GM19193 (cell line): Measurements from ENCODE around the gene VEGFD.

Experiments used
- POLR2A ChIP-seq: IDR thresholded peaks from 4 replicates; pipeline ENCODE4 v1.6.1; 2011; ENCODE audit not compliant: insufficient read depth, insufficient read length; ENCODE audit errors: extremely low read depth

VEGFD gene

GRCh38 chrX:15334561-15334960 is 49.7 kb downstream of the VEGFD start:
- no peak for TF ChIP-seq POLR2A

GRCh38 chrX:15328821-15329220 is 55.4 kb downstream of the VEGFD start:
- no peak for TF ChIP-seq POLR2A

DNA sequence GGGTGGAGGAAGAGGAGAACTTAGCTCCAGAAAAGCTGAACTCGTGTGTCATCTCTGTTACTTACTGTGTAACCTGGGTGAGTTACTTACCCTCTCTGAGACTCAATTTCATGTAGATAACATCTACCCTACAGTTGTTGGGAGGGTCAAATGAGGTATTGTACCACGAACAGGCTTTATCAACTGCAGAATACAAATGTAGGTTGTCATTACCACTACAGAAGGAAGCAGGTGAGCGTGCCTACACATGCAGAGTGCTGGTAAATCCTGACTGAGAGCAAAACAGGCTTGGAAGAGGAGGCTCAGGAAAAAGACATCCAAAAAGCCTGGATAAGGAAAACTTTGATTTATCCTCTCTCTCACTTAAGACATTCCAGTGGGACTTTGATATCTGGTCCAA is 56.1 kb downstream of the VEGFD start:
- TF ChIP-seq POLR2A: no peak

DNA sequence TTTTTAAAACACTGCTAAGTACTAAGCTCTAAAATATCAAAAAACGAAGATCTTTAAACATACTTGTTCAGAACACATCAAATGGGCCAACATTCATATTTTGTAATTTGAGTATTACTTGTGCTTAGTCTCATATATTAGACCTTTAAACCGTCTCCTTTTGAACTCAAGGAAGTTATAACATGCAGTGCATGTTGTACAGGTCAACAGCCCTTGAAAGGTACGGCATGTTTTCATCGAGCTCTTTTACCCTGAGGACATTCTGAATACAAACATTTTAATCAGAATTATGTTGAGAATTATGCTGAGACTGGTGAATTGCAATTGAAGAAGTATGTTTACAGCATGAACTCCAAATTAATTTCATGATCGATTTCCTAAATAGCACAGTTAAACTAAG is 61.7 kb downstream of the VEGFD start:
- TF ChIP-seq POLR2A: no peak

DNA sequence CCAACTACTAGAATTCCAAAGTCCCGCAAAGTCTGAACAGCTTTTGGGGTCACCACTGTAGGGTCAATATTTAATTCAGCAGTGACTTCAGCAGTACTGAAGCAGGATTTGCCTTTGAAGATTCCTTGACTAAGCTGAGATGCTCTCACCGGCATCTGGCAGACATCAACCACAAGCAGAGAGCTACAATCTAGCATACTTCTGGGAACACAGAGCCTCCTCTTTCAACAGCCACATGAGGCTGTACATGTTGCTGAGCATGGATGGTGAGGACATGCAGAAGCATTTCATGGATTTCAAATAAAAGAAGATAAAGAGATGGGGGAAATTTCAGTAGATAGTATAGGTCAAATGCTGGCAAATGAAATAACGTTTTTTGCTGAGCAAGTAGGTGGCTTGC is 62.1 kb downstream of the VEGFD start:
- TF ChIP-seq POLR2A: no peak

DNA sequence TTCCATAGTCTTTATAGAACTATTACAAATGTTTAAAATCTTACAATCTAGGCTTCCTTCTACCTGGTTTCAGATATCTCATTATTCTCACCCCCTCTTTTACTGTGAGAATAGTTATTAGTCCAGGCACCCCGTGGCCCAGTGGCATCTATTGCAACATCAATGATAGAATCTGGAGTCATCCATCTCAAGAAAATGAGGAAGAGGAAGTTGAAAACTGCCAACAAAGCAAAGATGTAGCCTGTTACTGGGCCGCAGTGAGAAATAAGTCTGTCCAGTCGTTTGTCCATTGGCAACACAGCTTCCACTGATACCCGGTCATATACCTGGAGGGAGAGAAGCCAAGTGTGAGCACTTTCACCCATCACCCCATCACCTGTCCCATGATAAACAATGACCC is 62.8 kb downstream of the VEGFD start:
- TF ChIP-seq POLR2A: no peak

GRCh38 chrX:15320297-15320696 is 63.9 kb downstream of the VEGFD start:
- TF ChIP-seq POLR2A: no peak

DNA sequence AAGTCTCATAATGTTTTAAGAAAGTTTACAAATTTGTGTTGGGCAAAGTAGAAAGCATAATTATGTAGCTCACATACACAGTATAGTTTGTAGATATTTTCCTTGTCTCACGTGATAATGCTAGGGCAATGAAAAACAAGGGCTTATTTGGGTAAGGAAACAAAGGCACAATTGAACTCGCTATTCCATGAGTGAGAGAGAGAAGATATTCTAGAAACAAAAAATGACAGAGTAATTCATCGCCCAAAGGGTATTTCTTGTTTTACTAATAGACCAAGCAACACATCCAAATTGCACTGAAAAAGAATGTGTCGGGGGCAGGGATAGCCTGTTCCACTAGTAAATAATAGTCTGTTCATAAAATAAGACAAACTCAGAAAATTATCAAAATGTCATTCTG is 65.1 kb downstream of the VEGFD start:
- no peak for TF ChIP-seq POLR2A

- TF ChIP-seq POLR2A: no peak
These were observed 68.7 kb downstream of the VEGFD start, which contains the start of gene ASB11 for GRCh38 chrX:15315509-15315908. Gene ASB11 (minus strand): TSS chrX:15315640. CDS start chrX:15315605, 35 bp downstream.

- TF ChIP-seq POLR2A: no peak
These were observed 69.7 kb downstream of the VEGFD start for GRCh38 chrX:15314472-15314871.

DNA sequence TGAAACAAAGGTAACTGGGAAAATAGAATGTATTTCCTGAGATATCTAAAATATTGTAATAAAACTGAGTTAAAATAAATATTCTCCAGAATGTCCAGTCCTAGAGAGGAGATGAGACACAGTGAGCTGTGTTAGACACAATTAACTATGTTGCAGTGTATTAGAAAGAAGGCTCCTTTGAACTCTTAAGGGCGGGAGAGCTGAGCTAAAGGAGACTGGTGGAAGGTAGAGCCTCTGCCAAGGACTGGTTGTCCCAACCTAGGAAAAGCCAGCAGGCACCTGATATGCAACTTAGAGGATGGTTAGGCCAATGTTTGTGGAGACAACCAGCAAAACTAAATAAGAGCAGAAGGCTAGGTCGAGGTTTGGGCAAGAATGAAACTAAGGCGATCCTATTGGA is 73.1 kb downstream of the VEGFD start:
- no peak for TF ChIP-seq POLR2A

DNA sequence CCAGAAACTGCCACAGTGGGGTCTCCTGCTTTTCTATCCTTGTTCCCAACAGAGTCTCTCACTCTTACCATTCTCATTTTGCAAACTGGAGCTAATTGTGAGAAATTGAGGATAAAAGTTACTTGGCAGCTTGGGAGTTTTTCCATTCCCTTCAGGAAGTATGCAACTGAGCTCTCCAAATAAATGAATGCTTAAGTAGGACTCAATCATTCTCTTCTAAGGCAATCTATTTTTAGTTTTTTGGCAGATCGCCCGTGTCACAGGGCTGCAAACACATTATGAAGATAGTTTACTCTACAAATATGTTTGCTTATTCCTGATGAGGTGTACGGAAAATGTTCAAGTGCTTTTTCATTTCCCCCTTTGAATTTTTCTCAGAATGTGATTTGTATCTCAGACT is 74.1 kb downstream of the VEGFD start:
- no peak for TF ChIP-seq POLR2A

DNA sequence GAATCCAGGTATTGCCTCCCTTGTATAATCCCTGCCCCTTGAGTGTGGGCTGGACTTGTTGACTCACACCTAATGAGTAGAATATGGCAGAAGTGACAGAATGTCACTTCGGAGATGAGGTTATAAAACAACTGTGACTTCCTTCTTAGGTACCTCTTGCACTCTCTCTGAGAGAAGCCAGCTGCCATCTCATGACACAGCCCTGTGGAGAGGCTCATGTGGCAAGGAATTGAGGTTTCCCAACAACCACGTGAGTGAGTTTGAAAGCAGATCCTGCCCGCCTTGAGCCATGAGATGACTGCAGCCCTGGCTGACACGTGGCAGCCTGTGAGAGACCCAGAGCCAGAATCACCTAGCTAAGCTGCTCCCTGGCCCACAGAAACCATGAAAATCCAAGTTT is 82.3 kb downstream of the VEGFD start:
- TF ChIP-seq POLR2A: no peak

DNA sequence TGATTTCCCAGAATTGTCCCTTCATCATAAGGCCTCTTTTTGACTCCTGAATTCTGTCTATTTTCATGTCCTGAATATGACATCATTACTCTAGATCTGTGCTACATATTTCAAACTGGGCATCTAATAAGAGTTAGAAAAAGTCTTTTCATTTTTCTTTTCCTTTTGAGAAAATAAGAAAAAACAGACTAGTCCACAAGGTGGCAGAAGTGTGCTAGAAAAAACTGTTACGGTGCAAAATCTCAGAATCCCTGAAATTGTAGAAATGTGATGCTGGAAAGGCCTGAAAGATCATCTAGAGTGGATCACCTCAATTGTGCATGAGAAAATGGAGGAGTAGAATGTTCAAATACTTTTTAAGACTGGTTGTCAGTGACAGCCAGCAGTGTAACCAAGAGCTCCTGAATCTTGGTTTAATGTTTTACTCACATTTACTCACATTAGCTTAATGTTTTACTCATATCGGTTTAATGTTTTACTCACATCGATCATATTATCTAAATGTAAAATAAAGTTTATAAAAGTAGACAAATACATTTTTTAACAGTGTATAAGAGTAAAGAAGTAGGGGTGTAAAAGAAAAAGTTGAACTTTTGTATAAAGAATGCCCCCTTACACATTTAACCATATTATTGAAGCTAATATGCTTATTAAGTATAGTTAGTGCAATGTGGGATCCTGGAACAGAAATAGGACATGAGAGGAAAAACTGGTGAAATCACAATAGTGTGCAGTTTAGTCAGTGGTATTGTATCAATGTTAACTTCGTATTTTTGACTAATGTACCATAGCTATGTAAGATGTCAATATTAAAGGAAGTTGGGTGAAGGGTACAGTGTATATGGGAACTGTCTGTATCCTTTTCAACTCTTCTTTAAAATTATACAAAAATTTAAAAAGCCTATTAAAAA is 84.0 kb downstream of the VEGFD start:
- no peak for TF ChIP-seq POLR2A

DNA sequence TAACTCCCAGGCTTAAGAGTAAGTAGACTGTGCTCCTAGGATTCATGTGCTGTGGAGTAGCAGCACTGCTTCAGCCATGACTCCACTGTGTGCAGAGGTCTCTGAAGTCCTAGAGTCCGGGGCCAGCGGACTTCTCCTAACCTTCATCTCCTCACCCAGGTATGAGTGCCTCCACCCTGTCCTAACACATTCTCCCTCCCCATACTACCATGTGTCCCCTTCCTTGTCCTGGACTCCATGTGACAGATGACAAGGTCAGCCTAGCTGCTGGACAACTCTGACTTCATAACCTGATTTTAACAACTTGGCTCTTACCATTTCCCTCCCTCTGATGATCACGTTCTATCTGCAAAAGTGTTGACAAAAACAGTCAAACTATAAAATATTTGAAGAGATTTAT is 85.4 kb downstream of the VEGFD start:
- TF ChIP-seq POLR2A: no peak

GRCh38 chrX:15298201-15298600 is 86.0 kb downstream of the VEGFD start:
- TF ChIP-seq POLR2A: no peak
